Osteocyte (in vitro differentiated cells): ENCODE data around the gene KLHL17. TPM values are rescaled to one million over a fixed set of nuclear protein-coding genes. Genes with fewer than 3 reads are reported as not detected.

Experiments
- DNase-seq: peaks from one replicate; pipeline ENCODE4 v3.0.0; 2021; ENCODE audit warnings: mixed read lengths; ENCODE audit not compliant: unreplicated experiment; ENCODE audit errors: extremely low spot score
- H3K27ac Mint-ChIP-seq: one replicate; pipeline ENCODE4 v1.8.0; 2021; ENCODE audit warnings: mild to moderate bottlenecking, mixed read lengths; ENCODE audit not compliant: unreplicated experiment
- H3K27me3 Mint-ChIP-seq: one replicate; pipeline ENCODE4 v1.8.0; 2021; ENCODE audit warnings: mixed read lengths; ENCODE audit not compliant: unreplicated experiment
- H3K36me3 Mint-ChIP-seq: one replicate; pipeline ENCODE4 v1.8.0; 2021; ENCODE audit warnings: mixed read lengths; ENCODE audit not compliant: unreplicated experiment
- H3K4me1 Mint-ChIP-seq: one replicate; pipeline ENCODE4 v1.8.0; 2021; ENCODE audit warnings: mixed read lengths; ENCODE audit not compliant: unreplicated experiment
- H3K4me3 Mint-ChIP-seq: one replicate; pipeline ENCODE4 v1.8.0; 2021; ENCODE audit warnings: mild to moderate bottlenecking, moderate library complexity, mixed read lengths; ENCODE audit not compliant: unreplicated experiment
- H3K9me3 Mint-ChIP-seq: one replicate; pipeline ENCODE4 v1.8.0; 2021; ENCODE audit warnings: mixed read lengths; ENCODE audit not compliant: unreplicated experiment
- total RNA-seq: library from RNA; stranded (reverse); gene quantifications from 2 replicates; pipeline ENCODE4 v1.2.1, GENCODE V29; 2021
- TF ChIP-seq, protein P1 (sequence below): fragments of 200-600 bp; sonication (generic); IDR thresholded peaks from 2 replicates; pipeline ENCODE4 v1.5.0; 2021; ENCODE audit warnings: antibody characterized with exemption, mild to moderate bottlenecking, moderate library complexity

The KLHL17 gene
- total RNA-seq, 1 donor from 2014 or later = 31.7 TPM

DNA sequence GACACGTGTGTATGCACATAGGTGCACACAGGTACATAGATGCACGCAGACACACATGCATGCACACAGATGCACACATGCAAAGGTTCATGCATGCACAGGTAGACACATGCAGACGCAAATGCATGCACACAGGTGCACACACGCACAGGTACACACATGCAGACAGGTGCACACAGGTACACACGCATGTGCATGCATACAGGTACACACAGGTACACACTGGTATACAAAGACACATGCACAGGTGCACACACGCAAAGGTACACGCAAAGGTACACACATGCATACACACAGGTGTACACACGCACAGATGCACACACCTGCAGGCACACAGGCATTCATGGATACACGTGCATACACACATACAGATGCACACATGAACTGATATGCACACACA lies 10.1 kb upstream of the KLHL17 start:
- Mint-ChIP-seq H3K27me3 (no peaks in the 10 kb centered on the region), H3K36me3 (peaks cover 46% of the 10 kb centered on the region), H3K27ac (no peak overlapping the region), H3K4me3 (no peak overlapping the region), H3K9me3 (no peaks in the 10 kb centered on the region), H3K4me1 (peaks cover 8% of the 10 kb centered on the region)
- no peak for DNase-seq
- TF ChIP-seq, protein P1, sequence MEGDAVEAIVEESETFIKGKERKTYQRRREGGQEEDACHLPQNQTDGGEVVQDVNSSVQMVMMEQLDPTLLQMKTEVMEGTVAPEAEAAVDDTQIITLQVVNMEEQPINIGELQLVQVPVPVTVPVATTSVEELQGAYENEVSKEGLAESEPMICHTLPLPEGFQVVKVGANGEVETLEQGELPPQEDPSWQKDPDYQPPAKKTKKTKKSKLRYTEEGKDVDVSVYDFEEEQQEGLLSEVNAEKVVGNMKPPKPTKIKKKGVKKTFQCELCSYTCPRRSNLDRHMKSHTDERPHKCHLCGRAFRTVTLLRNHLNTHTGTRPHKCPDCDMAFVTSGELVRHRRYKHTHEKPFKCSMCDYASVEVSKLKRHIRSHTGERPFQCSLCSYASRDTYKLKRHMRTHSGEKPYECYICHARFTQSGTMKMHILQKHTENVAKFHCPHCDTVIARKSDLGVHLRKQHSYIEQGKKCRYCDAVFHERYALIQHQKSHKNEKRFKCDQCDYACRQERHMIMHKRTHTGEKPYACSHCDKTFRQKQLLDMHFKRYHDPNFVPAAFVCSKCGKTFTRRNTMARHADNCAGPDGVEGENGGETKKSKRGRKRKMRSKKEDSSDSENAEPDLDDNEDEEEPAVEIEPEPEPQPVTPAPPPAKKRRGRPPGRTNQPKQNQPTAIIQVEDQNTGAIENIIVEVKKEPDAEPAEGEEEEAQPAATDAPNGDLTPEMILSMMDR = no peak

GRCh38 chr1:950881-951280 lies 9.5 kb upstream of the KLHL17 start:
- H3K9me3 Mint-ChIP-seq = no peaks in the 10 kb centered on the region
- no peak overlapping the region for H3K4me3 Mint-ChIP-seq
- H3K4me1 Mint-ChIP-seq = peaks cover 2% of the 10 kb centered on the region
- H3K36me3 Mint-ChIP-seq = peaks cover 43% of the 10 kb centered on the region
- no peak for DNase-seq
- H3K27me3 Mint-ChIP-seq = no peaks in the 10 kb centered on the region
- TF ChIP-seq, protein P1 = no peak
- no peak overlapping the region for H3K27ac Mint-ChIP-seq

GRCh38 chr1:951364-951763 lies 9.0 kb upstream of the KLHL17 start:
- Mint-ChIP-seq H3K36me3 (peaks cover 39% of the 10 kb centered on the region), H3K4me1 (no peaks in the 10 kb centered on the region), H3K9me3 (no peaks in the 10 kb centered on the region), H3K4me3 (no peak overlapping the region), H3K27ac (no peak overlapping the region), H3K27me3 (no peaks in the 10 kb centered on the region)
- TF ChIP-seq, protein P1 = peak; percentile 51
- no peak for DNase-seq

DNA sequence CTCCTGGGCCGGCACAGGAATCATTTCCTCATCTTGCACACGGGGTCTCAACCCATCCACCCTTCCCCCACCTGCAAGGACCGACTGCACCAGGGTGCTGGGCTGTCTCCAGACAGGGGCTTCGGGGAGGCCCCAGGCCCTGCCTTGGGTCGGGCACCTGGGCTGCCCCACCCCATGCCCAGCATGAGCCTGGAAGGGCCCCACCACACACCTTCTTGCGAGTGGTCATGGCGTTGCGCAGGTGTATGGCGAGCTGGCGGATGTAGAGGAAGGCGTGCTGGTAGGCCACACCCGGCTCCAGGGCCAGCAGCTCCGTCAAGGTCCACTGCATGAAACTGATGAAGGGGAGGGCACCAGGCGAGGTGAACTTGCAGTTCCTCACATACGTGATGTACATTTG lies 8.2 kb upstream of the KLHL17 start:
- Mint-ChIP-seq H3K9me3 (no peaks in the 10 kb centered on the region), H3K4me3 (no peak overlapping the region), H3K4me1 (peaks cover under 1% of the 10 kb centered on the region), H3K27me3 (no peaks in the 10 kb centered on the region), H3K36me3 (peaks cover 38% of the 10 kb centered on the region), H3K27ac (no peak overlapping the region)
- DNase-seq = no peak
- TF ChIP-seq, protein P1 = no peak

DNA sequence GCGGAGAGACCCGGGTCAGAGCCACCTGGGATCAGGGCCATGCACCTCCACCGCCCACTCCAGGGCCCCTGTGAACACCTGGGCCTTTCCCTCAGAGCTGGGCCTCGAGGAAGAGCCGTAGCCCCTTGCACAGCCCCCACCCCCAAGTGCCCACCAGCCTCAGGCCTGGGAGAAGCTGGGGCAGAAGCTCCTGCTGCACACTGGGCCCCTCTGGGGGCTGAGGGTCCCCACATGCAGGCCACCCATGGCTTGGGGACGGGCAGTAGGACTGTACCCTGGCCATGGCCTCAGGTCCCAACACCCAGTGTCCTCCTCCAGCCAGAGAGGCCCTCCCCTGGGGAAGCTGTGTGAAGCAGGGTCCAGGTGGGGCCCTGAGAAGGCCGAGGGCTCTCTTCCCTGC lies 7.8 kb upstream of the KLHL17 start:
- Mint-ChIP-seq H3K4me1 (peaks cover 4% of the 10 kb centered on the region), H3K27ac (no peak overlapping the region), H3K36me3 (peaks cover 37% of the 10 kb centered on the region), H3K4me3 (no peak overlapping the region), H3K9me3 (no peaks in the 10 kb centered on the region), H3K27me3 (no peaks in the 10 kb centered on the region)
- TF ChIP-seq, protein P1 = no peak
- DNase-seq = no peak
